B cell (primary cell): Measurements from ENCODE around the gene TLDC2. TPM values are rescaled to one million over a fixed set of nuclear protein-coding genes. Genes with fewer than 3 reads are reported as not detected.

ENCODE experiments used
- ATAC-seq: fragments of 200-7000 bp; cut with Tn5 transposase; one replicate; pipeline ENCODE4 v1.10.0; 2021; ENCODE audit warnings: low read depth, mild to moderate bottlenecking, moderate number of reproducible peaks, moderate library complexity
- CTCF ChIA-PET: fragments of 350-600 bp; sonication (Branson Sonifier 250); formaldehyde crosslinking; loops from one replicate; lab custom pipeline; 2021; ENCODE audit warnings: antibody characterized with exemption, inconsistent platforms; lab: Charles Lee
- POLR2A ChIA-PET: fragments of 350-600 bp; sonication (Branson Sonifier 250); formaldehyde crosslinking; loops from one replicate; lab custom pipeline; 2021; ENCODE audit warnings: antibody characterized with exemption; lab: Charles Lee
- DNase-seq: peaks from one replicate; pipeline ENCODE4 v3.0.0; 2013
- H2AFZ ChIP-seq: 2 replicates; pipeline ENCODE4 v1.6.1; 2012; ENCODE audit warnings: mild to moderate bottlenecking, low read depth, low read length; ENCODE audit not compliant: insufficient read depth, poor library complexity, severe bottlenecking
- H3K27ac ChIP-seq, 2 donors: 1 replicate in 1 of 2; 2 replicates in 1 of 2; pipeline ENCODE4 v1.5.1; 2012 to 2013; ENCODE audit warnings: low read length in 2 of 2, mild to moderate bottlenecking in 2 of 2, moderate library complexity in 1 of 2
- H3K27me3 ChIP-seq, 4 experiments: fragments of 200-600 bp in 1 of 4; sonication (generic) in 1 of 4; replicated peaks in 1 of 4; 1 replicate in 2 of 4; 2 replicates in 2 of 4; pipeline versions ENCODE4 v1.6.1 to v1.7.0; 2013 to 2016; ENCODE audit warnings: low read length in 3 of 4, mild to moderate bottlenecking in 2 of 4, mixed read lengths in 1 of 4, moderate library complexity in 1 of 4; ENCODE audit not compliant: insufficient read depth in 4 of 4, control insufficient read depth in 3 of 4; ENCODE audit errors: control extremely low read depth in 1 of 4
- H3K36me3 ChIP-seq, 2 experiments: replicated peaks in 1 of 2; 1 replicate in 1 of 2; 2 replicates in 1 of 2; pipeline versions ENCODE4 v1.6.1 to v1.7.1; 2013; ENCODE audit warnings: low read length in 1 of 2; ENCODE audit not compliant: insufficient read depth in 2 of 2, control insufficient read depth in 1 of 2; ENCODE audit errors: control extremely low read depth in 1 of 2, extremely low read depth in 1 of 2
- H3K4me1 ChIP-seq, 2 donors: fragments of 200-600 bp in 1 of 2; sonication (generic) in 1 of 2; 1 replicate in 1 of 2; 2 replicates in 1 of 2; pipeline versions ENCODE4 v1.5.1 to v1.6.1; 2013 to 2017; ENCODE audit warnings: low read length in 2 of 2; ENCODE audit not compliant: control insufficient read depth in 2 of 2, insufficient read depth in 2 of 2
- H3K4me2 ChIP-seq: replicated peaks from 2 replicates; pipeline ENCODE3; 2012; ENCODE audit warnings: mild to moderate bottlenecking, low read depth, low read length; ENCODE audit not compliant: poor library complexity, severe bottlenecking
- H3K4me3 ChIP-seq, 5 experiments: fragments of 200-600 bp in 1 of 5; sonication (generic) in 1 of 5; 1 replicate in 3 of 5; 2 replicates in 2 of 5; pipeline versions ENCODE4 v1.5.1 to v1.7.0; 2011 to 2016; ENCODE audit warnings: low read length in 4 of 5, mild to moderate bottlenecking in 4 of 5, low read depth in 2 of 5, control low read depth in 1 of 5, moderate library complexity in 1 of 5; ENCODE audit not compliant: insufficient read depth in 1 of 5; ENCODE audit errors: control extremely low read depth in 1 of 5, extremely low read depth in 1 of 5
- H3K79me2 ChIP-seq: fragments of 200-600 bp; sonication (generic); one replicate; pipeline ENCODE4 v1.6.0; 2016; ENCODE audit warnings: low read length; ENCODE audit not compliant: control insufficient read depth, insufficient read depth
- H3K9ac ChIP-seq: fragments of 200-600 bp; sonication (generic); 2 replicates; pipeline ENCODE4 v1.6.1; 2017; ENCODE audit warnings: mild to moderate bottlenecking, low read length, moderate library complexity
- H3K9me3 ChIP-seq, 3 donors: one replicate each; pipeline versions ENCODE4 v1.6.1 to v1.7.1; 2013; ENCODE audit warnings: low read length in 2 of 3; ENCODE audit not compliant: control insufficient read depth in 2 of 3, insufficient read depth in 1 of 3; ENCODE audit errors: control extremely low read depth in 1 of 3
- H4K20me1 ChIP-seq: 2 replicates; pipeline ENCODE4 v1.6.0; 2012; ENCODE audit warnings: mild to moderate bottlenecking, low read length; ENCODE audit not compliant: insufficient read depth, control insufficient read depth, poor library complexity, severe bottlenecking
- H3K27ac Mint-ChIP-seq: one replicate; pipeline ENCODE4 v1.8.0; 2021; ENCODE audit warnings: mixed read lengths
- H3K27me3 Mint-ChIP-seq: one replicate; pipeline ENCODE4 v1.8.0; 2021; ENCODE audit warnings: mixed read lengths
- H3K4me1 Mint-ChIP-seq: one replicate; pipeline ENCODE4 v1.8.0; 2021; ENCODE audit warnings: mixed read lengths
- H3K4me3 Mint-ChIP-seq: one replicate; pipeline ENCODE4 v1.8.0; 2021; ENCODE audit warnings: mixed read lengths
- H3K9me3 Mint-ChIP-seq: one replicate; pipeline ENCODE4 v1.8.0; 2022; ENCODE audit warnings: mixed read lengths; ENCODE audit not compliant: insufficient read depth
- CTCF ChIP-seq: fragments of 200-600 bp; IDR thresholded peaks from one replicate; pipeline ENCODE4 v1.8.0; 2022; ENCODE audit warnings: antibody characterized with exemption, mild to moderate bottlenecking
- EZH2 ChIP-seq: IDR thresholded peaks from 2 replicates; pipeline ENCODE4 v1.6.1; 2012; ENCODE audit warnings: borderline replicate concordance, low read depth, mild to moderate bottlenecking, moderate library complexity, low read length; ENCODE audit not compliant: insufficient read depth, poor library complexity, severe bottlenecking
- WGBS: methylation state at CpG from one replicate; pipeline ENCODE4 v1.1.5; 2013; ENCODE audit warnings: missing lambda C conversion rate; ENCODE audit not compliant: insufficient coverage; 5-methylcytosine and 5-hydroxymethylcytosine counted together
- intact Hi-C: fragments of 100-400 bp; cut with micrococcal nuclease; formaldehyde crosslinking; loops from one replicate; pipeline ENCODE4 v1.10.0; 2022
- polyA plus RNA-seq: library from polyadenylated mRNA; depleted of rRNA; stranded (reverse); fragments of >200 nt; gene quantifications from 2 replicates; pipeline ENCODE4 v1.2.3, GENCODE V29; 2012
- total RNA-seq, 2 donors: library from RNA; stranded (reverse); fragments of 120-200 nt in 1 of 2; gene quantifications; 1 replicate in 1 of 2; 2 replicates in 1 of 2; pipeline versions ENCODE4 v1.2.3 to v1.2.4, GENCODE V29; 2013 to 2022

Gene TLDC2
- total and polyA plus RNA-seq, 2 donors (not counting 1 experiment from before 2014, with no cell fraction given), result 0.13 TPM; not detected in 1

DNA sequence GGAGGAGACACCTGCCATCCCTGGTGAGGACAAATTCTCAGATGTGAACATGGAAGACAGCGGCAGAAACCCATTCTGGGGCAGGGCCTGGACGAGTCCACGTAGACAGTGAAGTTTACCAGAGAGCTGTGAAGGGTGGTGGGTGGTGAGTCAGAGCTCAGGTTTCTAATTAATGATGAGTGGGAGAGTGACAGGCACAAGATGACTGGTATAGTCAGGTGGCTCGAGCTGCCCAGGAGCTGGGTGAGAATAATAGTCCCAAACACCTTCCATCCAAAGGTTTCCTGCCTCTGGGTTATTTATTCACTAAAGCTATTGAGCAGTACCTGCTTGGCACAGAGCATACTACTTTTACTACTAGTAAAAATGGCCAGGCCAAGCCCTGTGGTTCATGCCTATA, 6.0 kb downstream of the TLDC2 start:
- H3K27ac Mint-ChIP-seq, result no peak overlapping the region

More for the DNA sequence above, 6.0 kb downstream of the TLDC2 start:
- Histone ChIP-seq H2AFZ (no peak overlapping the region), H3K79me2 (no peaks in the 10 kb centered on the region), H3K9ac (no peak overlapping the region), H3K9me3 (peaks cover 0 to 3% (median 0%) of the 10 kb centered on the region in 3 donors), H3K27me3 (no peaks in the 10 kb centered on the region), H3K36me3 (no peaks in the 10 kb centered on the region), H4K20me1 (no peaks in the 10 kb centered on the region), H3K4me2 (no peak overlapping the region), H3K4me3 (no peak overlapping the region), H3K4me1 (peaks cover 2% of the 10 kb centered on the region in 2 donors), H3K27ac (no peak overlapping the region)
- H3K27me3 Mint-ChIP-seq, result no peaks in the 10 kb centered on the region
- 66% methylated on average over 4 of the region's 4 CpGs for WGBS
- H3K4me1 Mint-ChIP-seq, result peaks cover 3% of the 10 kb centered on the region
- CTCF ChIA-PET, result interaction anchor here (0.8 to 1.5 kb wide), 3 partner anchors 10 to 679 kb away, joined by 3 read pairs; partner anchors contain the start of gene DSN1
- no peaks in the 10 kb centered on the region for H3K9me3 Mint-ChIP-seq
- intact Hi-C loops, result no loop called here
- TF ChIP-seq EZH2 (no peak), CTCF (no peak)
- ATAC-seq, result no peak
- POLR2A ChIA-PET, result no interaction called here
- H3K4me3 Mint-ChIP-seq, result no peak overlapping the region
- no peak for DNase-seq
